Testis (tissue), 3 donors: ENCODE results near the gene TMEM167A. TPM values are rescaled to one million over a fixed set of nuclear protein-coding genes. Genes with fewer than 3 reads are reported as not detected.

Experiments used
- DNase-seq: peaks from one replicate; pipeline ENCODE4 v3.0.0-alpha.2; 2019
- H3K27ac ChIP-seq, 2 donors: fragments of 200-600 bp; sonication (generic); one replicate each; pipeline ENCODE4 v1.5.1; 2019
- H3K27me3 ChIP-seq: fragments of 200-600 bp; sonication (generic); one replicate; pipeline ENCODE4 v1.5.1; 2019
- H3K36me3 ChIP-seq: fragments of 200-600 bp; sonication (generic); one replicate; pipeline ENCODE4 v1.5.1; 2017; ENCODE audit warnings: low read depth; ENCODE audit errors: missing control alignments
- H3K4me1 ChIP-seq: fragments of 200-600 bp; sonication (generic); one replicate; pipeline ENCODE4 v1.5.1; 2019
- H3K4me3 ChIP-seq, 2 donors: fragments of 200-600 bp; sonication (generic); one replicate each; pipeline ENCODE4 v1.5.1; 2017 to 2019
- H3K9me3 ChIP-seq: fragments of 200-600 bp; sonication (generic); one replicate; pipeline ENCODE4 v1.5.1; 2017
- CTCF ChIP-seq, 3 experiments: fragments of 450-650 bp in 2 of 3; fragments of 200-600 bp in 1 of 3; sonication (generic) in 1 of 3; IDR thresholded peaks; one replicate each; pipeline ENCODE4 v1.5.1; 2016 to 2019; ENCODE audit warnings: antibody characterized with exemption in 3 of 3, mild to moderate bottlenecking in 2 of 3, moderate library complexity in 1 of 3
- POLR2A ChIP-seq: fragments of 450-650 bp; IDR thresholded peaks from one replicate; pipeline ENCODE4 v1.6.1; 2017; ENCODE audit warnings: antibody characterized with exemption, mild to moderate bottlenecking, moderate library complexity
- WGBS, 2 donors: methylation state at CpG; one replicate each; pipeline ENCODE4 v1.1.5; 2018; 5-methylcytosine and 5-hydroxymethylcytosine counted together
- intact Hi-C: fragments of 100-400 bp; cut with DNase I; formaldehyde crosslinking; loops from one replicate; pipeline ENCODE4 v1.15.1; 2023; ENCODE audit warnings: low total_unique reads
- polyA plus RNA-seq: library from polyadenylated mRNA; stranded (reverse); fragments of 350-450 nt; fragmentation: Illumina TruSeq; extraction: RNeasy Lipid Tissue Mini Kit (QIAGEN cat#74804); gene quantifications from one replicate; pipeline ENCODE4 v1.2.3, GENCODE V29; 2014; ENCODE audit warnings: low read depth, low replicate concordance; ENCODE audit not compliant: insufficient read depth
- total RNA-seq, 2 donors: library from RNA; depleted of rRNA; stranded (reverse); fragments of >200 nt; gene quantifications; one replicate each; pipeline ENCODE4 v1.2.3, GENCODE V29; 2016

TMEM167A gene
- total and polyA plus RNA-seq, 3 donors from 2014 or later: 34.7 to 47.7 (median 39.0) TPM

GRCh38 chr5:83118471-83118870 lies 41.3 kb upstream of the TMEM167A start:
- no peak for DNase-seq
- Histone ChIP-seq H3K4me1 (no peaks in the 10 kb centered on the region), H3K27ac (no peak overlapping the region), H3K4me3 (no peak overlapping the region), H3K9me3 (no peaks in the 10 kb centered on the region), H3K36me3 (no peaks in the 10 kb centered on the region), H3K27me3 (no peaks in the 10 kb centered on the region)
- TF ChIP-seq POLR2A (no peak), CTCF (IDR thresholded peaks at IDR 0.05) (no peak)
- 93 to 97% methylated on average over 1 of the region's 1 CpG for WGBS, 2 donors
- intact Hi-C loops: no loop called here

GRCh38 chr5:83115816-83116215 lies 38.6 kb upstream of the TMEM167A start:
- Histone ChIP-seq H3K27me3 (no peaks in the 10 kb centered on the region), H3K4me3 (no peak overlapping the region), H3K9me3 (no peaks in the 10 kb centered on the region), H3K27ac (no peak overlapping the region), H3K36me3 (no peaks in the 10 kb centered on the region), H3K4me1 (no peaks in the 10 kb centered on the region)
- DNase-seq: no peak
- intact Hi-C loops: no loop called here
- 78 to 81% methylated on average over 1 of the region's 1 CpG for WGBS, 2 donors
- TF ChIP-seq CTCF (IDR thresholded peaks at IDR 0.05) (no peak), POLR2A (no peak)

- no peaks in the 10 kb centered on the region for H3K27me3 ChIP-seq
- H3K27ac ChIP-seq: no peak overlapping the region
- TF ChIP-seq CTCF (IDR thresholded peaks at IDR 0.05) (no peak), POLR2A (no peak)
- H3K4me3 ChIP-seq: no peak overlapping the region
- intact Hi-C loops: no loop called here
- H3K4me1 ChIP-seq: no peaks in the 10 kb centered on the region
- no peaks in the 10 kb centered on the region for H3K36me3 ChIP-seq
- 91 to 94% methylated on average over 1 of the region's 1 CpG for WGBS, 2 donors
- H3K9me3 ChIP-seq: no peaks in the 10 kb centered on the region
- DNase-seq: no peak
Measured at GRCh38 chr5:83109380-83109779, 32.2 kb upstream of the TMEM167A start.

GRCh38 chr5:83107692-83108420 lies 30.7 kb upstream of the TMEM167A start:
- Histone ChIP-seq H3K27ac (no peak overlapping the region), H3K27me3 (no peaks in the 10 kb centered on the region), H3K36me3 (no peaks in the 10 kb centered on the region), H3K4me1 (no peaks in the 10 kb centered on the region), H3K9me3 (no peaks in the 10 kb centered on the region), H3K4me3 (no peak overlapping the region)
- TF ChIP-seq CTCF (IDR thresholded peaks at IDR 0.05): no peak
- no peak for TF ChIP-seq POLR2A
- DNase-seq: no peak
- intact Hi-C loops: no loop called here
- WGBS, 2 donors: 92 to 97% methylated on average over 3 of the region's 3 CpGs

- TF ChIP-seq CTCF (IDR thresholded peaks at IDR 0.05): no peak
- Histone ChIP-seq H3K4me1 (no peaks in the 10 kb centered on the region), H3K27me3 (no peaks in the 10 kb centered on the region), H3K36me3 (no peaks in the 10 kb centered on the region), H3K4me3 (no peak overlapping the region), H3K9me3 (no peaks in the 10 kb centered on the region), H3K27ac (no peak overlapping the region)
- no peak for DNase-seq
- intact Hi-C loops: no loop called here
Measured at GRCh38 chr5:83104021-83104420, 26.8 kb upstream of the TMEM167A start.
